GM12878 (cell line): ENCODE results near the gene PDE6A. TPM values are rescaled to one million over a fixed set of nuclear protein-coding genes. Genes with fewer than 3 reads are reported as not detected.

Experiments
- ATAC-seq: fragments of 200-7000 bp; cut with Tn5 transposase; 3 replicates; pipeline ENCODE4 v1.9.1; 2020; ENCODE audit warnings: mild to moderate bottlenecking, moderate library complexity
- BruUV-seq: library from RNA; stranded (reverse); fragments of 400-500 nt; replicated peaks from 2 replicates; lab custom pipeline; 2021; lab: Mats Ljungman, UMichigan
- CTCF ChIA-PET: fragments of 300-600 bp; sonication (Branson Sonifier 250); formaldehyde crosslinking; extraction: SDS; loops from one replicate; lab custom pipeline; 2021; ENCODE audit warnings: inconsistent platforms; lab: Yijun Ruan, JAX
- POLR2A ChIA-PET: fragments of 350-600 bp; formaldehyde crosslinking; extraction: SDS; loops from one replicate; lab custom pipeline; 2021; ENCODE audit warnings: inconsistent platforms; lab: Charles Lee
- RAD21 ChIA-PET: fragments of 300-600 bp; sonication (Branson Sonifier 250); formaldehyde crosslinking; loops from one replicate; lab custom pipeline; 2023; ENCODE audit warnings: antibody characterized with exemption; ENCODE audit not compliant: unreplicated experiment; lab: Charles Lee
- SMC1A ChIA-PET: fragments of 300-600 bp; sonication (Branson Sonifier 250); formaldehyde crosslinking; loops from one replicate; lab custom pipeline; 2023; ENCODE audit not compliant: unreplicated experiment, uncharacterized antibody; lab: Charles Lee
- DNase-seq: peaks from one replicate; pipeline ENCODE4 v3.0.0-alpha.2; 2011; ENCODE audit warnings: low read depth, low spot score
- FAIRE-seq: peaks from 3 replicates; lab custom pipeline; 2011; peaks lifted over from hg19 to GRCh38; lab: Jason Lieb, UNC
- H2AFZ ChIP-seq: 2 replicates; pipeline ENCODE4 v1.6.0; 2011; ENCODE audit warnings: low read depth, low read length, control low read depth; ENCODE audit not compliant: control insufficient read depth
- H3K27ac ChIP-seq: 2 replicates; pipeline ENCODE4 v1.5.1; 2011; ENCODE audit warnings: control low read depth; ENCODE audit not compliant: control insufficient read depth, insufficient read depth
- H3K27me3 ChIP-seq, 2 experiments: replicated peaks in 1 of 2; 2 replicates each; pipeline versions ENCODE4 v1.6.0 to v1.6.1; 2011; ENCODE audit warnings: low read length in 1 of 2; ENCODE audit not compliant: control insufficient read depth in 2 of 2, insufficient read depth in 2 of 2
- H3K36me3 ChIP-seq, 2 experiments: 2 replicates each; pipeline ENCODE4 v1.5.1; 2011; ENCODE audit warnings: low read length in 1 of 2; ENCODE audit not compliant: control insufficient read depth in 2 of 2, insufficient read depth in 2 of 2
- H3K4me1 ChIP-seq: 2 replicates; pipeline ENCODE4 v1.6.1; 2011; ENCODE audit warnings: mild to moderate bottlenecking, low read length, moderate library complexity, mixed read lengths; ENCODE audit not compliant: control insufficient read depth, insufficient read depth
- H3K4me2 ChIP-seq: 2 replicates; pipeline ENCODE4 v1.6.0; 2011; ENCODE audit warnings: control low read depth; ENCODE audit not compliant: control insufficient read depth, insufficient read depth
- H3K4me3 ChIP-seq: fragments of 200-600 bp; sonication (generic); 2 replicates; pipeline ENCODE4 v1.5.1; 2016
- H3K79me2 ChIP-seq: 2 replicates; pipeline ENCODE4 v1.6.0; 2011; ENCODE audit warnings: low read length; ENCODE audit not compliant: control insufficient read depth, insufficient read depth
- H3K9ac ChIP-seq: 2 replicates; pipeline ENCODE4 v1.8.0; 2011; ENCODE audit warnings: low read length, control low read depth, mixed read lengths; ENCODE audit not compliant: control insufficient read depth, insufficient read depth
- H3K9me3 ChIP-seq: replicated peaks from 3 replicates; pipeline ENCODE4 v1.5.1; 2011; ENCODE audit warnings: mild to moderate bottlenecking, low read length; ENCODE audit not compliant: control insufficient read depth, insufficient read depth
- H4K20me1 ChIP-seq: 2 replicates; pipeline ENCODE4 v1.6.0; 2011; ENCODE audit not compliant: control insufficient read depth, insufficient read depth
- EGR1 ChIP-seq, 2 experiments: IDR thresholded peaks; 1 replicate in 1 of 2; 2 replicates in 1 of 2; pipeline ENCODE4 v1.6.1; 2011 to 2012; ENCODE audit warnings: low read depth in 2 of 2, low read length in 2 of 2, borderline replicate concordance in 1 of 2, mild to moderate bottlenecking in 1 of 2, moderate library complexity in 1 of 2
- NKRF ChIP-seq: fragments of 450-650 bp; conservative IDR thresholded peaks from 2 replicates; pipeline ENCODE4 v1.6.1; 2017; ENCODE audit warnings: mild to moderate bottlenecking, moderate library complexity
- POU2F2 ChIP-seq: IDR thresholded peaks from 3 replicates; pipeline ENCODE4 v1.6.1; 2011; ENCODE audit warnings: low read depth, mild to moderate bottlenecking, low read length, borderline replicate concordance
- SIN3A ChIP-seq: IDR thresholded peaks from 2 replicates; pipeline ENCODE4 v1.6.1; 2012; ENCODE audit warnings: low read depth, low read length, improper control_type of control experiment
- YY1 ChIP-seq: IDR thresholded peaks from 2 replicates; pipeline ENCODE4 v1.6.1; 2011; ENCODE audit warnings: low read depth, mild to moderate bottlenecking, low read length
- in situ Hi-C: fragments of 300-500 bp; cut with MboI; formaldehyde crosslinking; loops from 9 replicates; pipeline ENCODE4 v1.14.3; 2018; ENCODE audit warnings: mixed read lengths
- intact Hi-C: fragments of 100-400 bp; cut with micrococcal nuclease; formaldehyde crosslinking; loops from one replicate; pipeline ENCODE4 v1.14.2; 2022; ENCODE audit not compliant: unreplicated experiment
- polyA plus RNA-seq, 11 experiments: library from polyadenylated mRNA; depleted of rRNA in 4 of 11; unstranded in 6 of 11; stranded (reverse) in 5 of 11; fragments of >200 nt; fragmentation: Nextera tagmentation in 4 of 11; fragmentation: Illumina TruSeq in 1 of 11; extraction: Ambion mirVana in 4 of 11; extraction: Trizol in 1 of 11; gene quantifications; 1 replicate in 1 of 11; 2 replicates in 10 of 11; pipeline versions ENCODE4 v1.2.1 to v1.2.3, GENCODE V29; 2011 to 2016; ENCODE audit warnings: inconsistent platforms in 2 of 11, missing spikeins in 2 of 11, low read depth in 1 of 11
- total RNA-seq, 4 experiments: library from RNA; depleted of rRNA in 3 of 4; stranded (reverse); fragments of >200 nt in 3 of 4; fragmentation: Illumina TruSeq in 1 of 4; extraction: Trizol in 1 of 4; gene quantifications; 2 replicates each; pipeline versions ENCODE4 v1.2.1 to v1.2.3, GENCODE V29; 2013 to 2021

Gene PDE6A
- total and polyA plus RNA-seq, 10 of the 15 experiments (the other 5 are each of a cell fraction or from before 2014, with no cell fraction given), result 0.05 to 0.26 TPM; not detected in 8

DNA sequence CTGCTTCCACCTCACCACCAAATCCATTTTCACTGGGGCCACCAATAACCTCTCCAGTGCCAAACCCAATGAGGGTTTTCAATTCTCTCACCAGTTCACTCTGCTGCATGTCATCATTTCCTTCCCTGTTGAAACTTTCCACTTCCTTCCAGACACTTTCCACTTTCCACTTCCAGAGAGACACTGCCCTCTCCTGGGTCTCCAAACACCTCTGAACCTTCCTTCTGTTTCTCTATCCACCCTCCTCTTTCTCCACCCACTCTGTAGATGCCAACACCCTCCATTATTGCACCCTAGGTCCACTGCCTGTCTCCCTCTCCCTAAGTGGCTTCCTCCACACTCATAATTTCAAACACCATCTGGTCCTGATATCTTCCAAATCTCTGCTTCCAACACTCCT lies 39.6 kb downstream of the PDE6A start:
- intact Hi-C loops, result no loop called here
- H3K4me3 ChIP-seq, result no peak overlapping the region
- no peak overlapping the region for H2AFZ ChIP-seq
- ChIA-PET RAD21 (no interaction called here), POLR2A (no interaction called here), SMC1A (no interaction called here), CTCF (no interaction called here)
- FAIRE-seq, result no peak
- H3K4me1 ChIP-seq, result no peaks in the 10 kb centered on the region
- H3K4me2 ChIP-seq, result no peak overlapping the region
- no peak for ATAC-seq
- DNase-seq, result no peak
- H3K27ac ChIP-seq, result no peak overlapping the region
- no peak for TF ChIP-seq NKRF
- no peak for TF ChIP-seq EGR1 (IDR thresholded peaks at IDR 0.05; ENCODE audit: borderline replicate concordance in 1 of 2, low read depth in 2 of 2, low read length in 2 of 2)
- no peak for TF ChIP-seq SIN3A
- no peak for TF ChIP-seq YY1
- no peak for TF ChIP-seq POU2F2
- H3K79me2 ChIP-seq, result no peaks in the 10 kb centered on the region
- no peaks in the 10 kb centered on the region for H3K9me3 ChIP-seq
- no peak overlapping the region for H3K9ac ChIP-seq
- BruUV-seq, result no TSS peak
- in situ Hi-C loops, result no loop called here
- H4K20me1 ChIP-seq, result no peaks in the 10 kb centered on the region
- H3K36me3 ChIP-seq, result no peaks in the 10 kb centered on the region
- H3K27me3 ChIP-seq, result peaks cover 0 to 3% of the 10 kb centered on the region in 2 experiments; a peak in 1 of 4 replicates
